HG02973 (cell line): ENCODE data around the gene ADRA2A.

ENCODE experiments used
- ATAC-seq: cut with Tn5 transposase; IDR thresholded peaks from one replicate; pipeline ENCODE4 v1.9.1; 2021; ENCODE audit warnings: moderate library complexity; ENCODE audit not compliant: unreplicated experiment

ADRA2A gene

GRCh38 chr10:111083222-111084095, 6.6 kb downstream of the ADRA2A start:
- ATAC-seq = no peak

- ATAC-seq = no peak
Observed at GRCh38 chr10:111084366-111085255, 7.8 kb downstream of the ADRA2A start.

GRCh38 chr10:111085690-111086353, 9.0 kb downstream of the ADRA2A start:
- no peak for ATAC-seq

GRCh38 chr10:111086574-111086973, 9.7 kb downstream of the ADRA2A start:
- no peak for ATAC-seq

GRCh38 chr10:111087331-111087756, 10.5 kb downstream of the ADRA2A start:
- no peak for ATAC-seq

- ATAC-seq = no peak
Observed at GRCh38 chr10:111087968-111088505, 11.2 kb downstream of the ADRA2A start.

- no peak for ATAC-seq
Observed at GRCh38 chr10:111089293-111089692, 12.5 kb downstream of the ADRA2A start.

GRCh38 chr10:111091833-111092232, 15.0 kb downstream of the ADRA2A start:
- ATAC-seq = no peak

- ATAC-seq = no peak
Observed at GRCh38 chr10:111093741-111094380, 17.0 kb downstream of the ADRA2A start.

GRCh38 chr10:111098679-111099437, 22.0 kb downstream of the ADRA2A start:
- ATAC-seq = no peak

GRCh38 chr10:111100198-111100597, 23.4 kb downstream of the ADRA2A start:
- no peak for ATAC-seq

- no peak for ATAC-seq
Observed at GRCh38 chr10:111101796-111102195, 25.0 kb downstream of the ADRA2A start.

- ATAC-seq = no peak
Observed at GRCh38 chr10:111102359-111102837, 25.6 kb downstream of the ADRA2A start.

- ATAC-seq = no peak
Observed at GRCh38 chr10:111103196-111103840, 26.5 kb downstream of the ADRA2A start.

- ATAC-seq = no peak
Observed at GRCh38 chr10:111104811-111105210, 28.0 kb downstream of the ADRA2A start.

GRCh38 chr10:111106081-111106480, 29.3 kb downstream of the ADRA2A start:
- ATAC-seq = no peak

- ATAC-seq = no peak
Observed at GRCh38 chr10:111107023-111107422, 30.2 kb downstream of the ADRA2A start.

- no peak for ATAC-seq
Observed at GRCh38 chr10:111107846-111108245, 31.0 kb downstream of the ADRA2A start.

GRCh38 chr10:111108441-111108840, 31.6 kb downstream of the ADRA2A start:
- no peak for ATAC-seq
